ENCODE data around the gene TTC23L.
"Not testable (repeated sequence)": the region's sequence is repeated elsewhere in the genome, so short reads cannot be mapped to it uniquely, and the experiment has no call there.

The TTC23L gene

DNA sequence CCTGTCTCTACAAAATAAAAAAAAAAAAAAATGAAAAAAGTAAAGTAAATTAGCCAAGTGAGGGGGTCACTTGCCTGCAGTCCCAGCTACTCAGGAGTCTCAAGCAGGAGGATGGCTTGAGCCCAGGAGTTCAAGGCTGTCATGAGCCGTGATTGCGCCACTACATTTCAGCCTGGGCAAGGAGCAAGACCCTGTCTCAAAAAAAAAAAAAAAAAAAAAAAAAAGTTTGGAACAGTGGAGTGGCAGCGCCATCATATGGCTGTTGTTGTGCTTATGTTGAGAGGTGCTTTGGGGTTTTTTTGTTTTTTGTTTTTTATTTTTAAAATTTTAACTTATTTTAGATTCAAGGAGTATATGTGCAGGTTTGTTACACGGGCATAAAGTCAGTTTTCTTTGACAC lies 80.1 kb downstream of the TTC23L start:
- Histone ChIP-seq H2BK15ac (ENCODE audit: low read length) (no peak overlapping the region), H2BK120ac (ENCODE audit: low read depth, low read length) (no peak overlapping the region), H3K79me1 (ENCODE audit: low read depth, low read length) (peaks cover 5% of the 10 kb centered on the region), H3K4me2 (ENCODE audit: insufficient read depth, low read length, poor library complexity, severe bottlenecking) (no peak overlapping the region), H2AK5ac (ENCODE audit: low read depth, low read length) (no peak overlapping the region), H3K9ac (ENCODE audit: low read depth, low read length, poor library complexity) (no peak overlapping the region), H3K36me3 (replicated peaks in 1 of 2; ENCODE audit: control insufficient read depth in 2 of 2, insufficient read depth in 2 of 2, low read length in 2 of 2) (peaks cover 7 to 66% of the 10 kb centered on the region in 2 donors), H3K27me3 (ENCODE audit: control insufficient read depth in 3 of 3, insufficient read depth in 3 of 3, low read depth in 1 of 3, low read length in 3 of 3) (no peaks in the 10 kb centered on the region), H2BK12ac (ENCODE audit: low read length) (no peak overlapping the region), H2BK5ac (ENCODE audit: low read length) (no peak overlapping the region), H3K4ac (ENCODE audit: low read length) (no peak overlapping the region), H3K9me3 (replicated peaks in 1 of 2; ENCODE audit: control insufficient read depth in 2 of 2, insufficient read depth in 1 of 2, low read depth in 1 of 2, low read length in 2 of 2) (no peaks in the 10 kb centered on the region), H3K27ac (replicated peaks; ENCODE audit: low read length) (no peak overlapping the region), H2AFZ (ENCODE audit: low read length) (no peak overlapping the region), H3K4me1 (ENCODE audit: control insufficient read depth in 2 of 2, insufficient read depth in 1 of 2, low read depth in 1 of 2, low read length in 2 of 2) (peaks cover 1 to 2% of the 10 kb centered on the region in 2 donors), H3K23ac (ENCODE audit: low read depth, low read length, poor library complexity) (no peak overlapping the region), H4K8ac (ENCODE audit: low read depth, low read length) (no peak overlapping the region), H3K18ac (ENCODE audit: low read length) (no peak overlapping the region), H3K14ac (ENCODE audit: low read length) (no peak overlapping the region), H3K4me3 (ENCODE audit: low read length in 2 of 2) (no peak overlapping the region), H4K91ac (ENCODE audit: low read depth, low read length, poor library complexity) (no peak overlapping the region)
- no CpG with 5 or more reads among the region's 4 CpGs for WGBS, 2 donors (ENCODE audit: extremely low coverage in 2 of 2, insufficient read length in 2 of 2, insufficient replicate concordance in 1 of 2)
- no peak for DNase-seq (ENCODE audit: low spot score)

DNA sequence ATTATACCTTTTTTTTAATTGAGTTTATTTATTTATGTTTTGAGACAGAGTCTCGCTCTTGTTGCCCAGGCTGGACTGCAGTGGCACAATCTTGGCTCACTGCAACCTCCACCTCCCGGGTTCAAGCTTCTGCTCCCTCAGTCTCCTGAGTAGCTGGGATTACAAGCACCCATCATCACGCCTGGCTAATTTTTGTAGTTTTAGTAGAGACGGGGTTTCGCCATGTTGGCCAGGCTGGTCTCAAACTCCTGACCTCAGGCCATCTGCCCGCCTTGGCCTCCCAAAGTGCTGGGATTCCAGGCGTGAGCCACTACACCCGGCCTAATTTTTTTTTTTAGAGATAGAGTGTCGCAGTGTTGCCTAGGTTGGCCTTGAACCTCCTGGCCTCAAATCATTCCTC lies 84.3 kb downstream of the TTC23L start:
- not testable (repeated sequence) for H2BK12ac ChIP-seq (ENCODE audit: low read length); DNase-seq (ENCODE audit: low spot score); H3K4me1 ChIP-seq (ENCODE audit: control insufficient read depth in 2 of 2, insufficient read depth in 1 of 2, low read depth in 1 of 2, low read length in 2 of 2); H2BK5ac ChIP-seq (ENCODE audit: low read length); H3K27me3 ChIP-seq (ENCODE audit: control insufficient read depth in 3 of 3, insufficient read depth in 3 of 3, low read depth in 1 of 3, low read length in 3 of 3); H3K4ac ChIP-seq (ENCODE audit: low read length); H3K18ac ChIP-seq (ENCODE audit: low read length); H3K9me3 ChIP-seq (replicated peaks in 1 of 2; ENCODE audit: control insufficient read depth in 2 of 2, insufficient read depth in 1 of 2, low read depth in 1 of 2, low read length in 2 of 2); H2AK5ac ChIP-seq (ENCODE audit: low read depth, low read length); H3K79me1 ChIP-seq (ENCODE audit: low read depth, low read length); H3K4me2 ChIP-seq (ENCODE audit: insufficient read depth, low read length, poor library complexity, severe bottlenecking); H4K8ac ChIP-seq (ENCODE audit: low read depth, low read length); H2BK120ac ChIP-seq (ENCODE audit: low read depth, low read length); H3K23ac ChIP-seq (ENCODE audit: low read depth, low read length, poor library complexity); H4K91ac ChIP-seq (ENCODE audit: low read depth, low read length, poor library complexity); H2AFZ ChIP-seq (ENCODE audit: low read length); H2BK15ac ChIP-seq (ENCODE audit: low read length); H3K4me3 ChIP-seq (ENCODE audit: low read length in 2 of 2); H3K9ac ChIP-seq (ENCODE audit: low read depth, low read length, poor library complexity); H3K27ac ChIP-seq (replicated peaks; ENCODE audit: low read length); H3K14ac ChIP-seq (ENCODE audit: low read length)
- no CpG with 5 or more reads among the region's 9 CpGs for WGBS, 2 donors (ENCODE audit: extremely low coverage in 2 of 2, insufficient read length in 2 of 2, insufficient replicate concordance in 1 of 2)
- H3K36me3 ChIP-seq (replicated peaks in 1 of 2; ENCODE audit: control insufficient read depth in 2 of 2, insufficient read depth in 2 of 2, low read length in 2 of 2) = peaks cover 12 to 95% of the 10 kb centered on the region in 2 donors

DNA sequence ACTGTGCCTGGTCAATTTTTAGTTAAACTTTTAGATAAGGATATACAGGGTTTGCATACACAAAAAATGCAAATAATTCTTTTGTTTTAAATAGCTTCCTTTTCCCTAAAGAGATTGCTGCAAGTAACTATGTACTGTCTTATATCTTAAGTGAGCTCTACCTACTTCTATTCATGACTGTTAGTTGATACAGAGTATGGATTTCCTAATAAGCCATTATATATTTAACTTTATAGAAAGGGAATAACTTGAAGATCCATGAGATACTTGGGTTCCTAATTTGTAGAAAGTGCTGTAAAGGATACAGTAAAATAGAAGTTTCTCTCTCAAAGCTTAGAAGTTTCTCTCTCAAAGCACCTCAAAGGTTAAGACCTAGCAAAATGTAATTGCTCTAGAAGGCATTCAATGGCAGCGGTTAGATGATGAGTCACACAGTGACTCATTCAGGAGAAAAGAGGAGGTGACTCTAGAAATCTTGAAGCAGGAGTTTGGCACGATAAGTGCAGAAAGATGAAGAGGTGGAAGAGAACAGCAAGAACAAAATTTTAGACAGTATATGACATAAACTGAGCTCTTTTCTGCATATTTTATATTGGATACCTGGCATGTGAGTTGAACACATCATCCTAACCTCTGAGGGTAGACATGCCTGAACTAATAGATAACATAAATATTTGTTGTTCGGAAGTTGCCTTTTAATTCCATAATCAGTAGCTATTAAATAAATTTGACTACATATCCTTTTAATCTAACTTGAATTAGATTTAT lies 84.9 kb downstream of the TTC23L start:
- Histone ChIP-seq H3K27ac (replicated peaks; ENCODE audit: low read length) (no peak overlapping the region), H2BK15ac (ENCODE audit: low read length) (no peak overlapping the region), H2BK5ac (ENCODE audit: low read length) (no peak overlapping the region), H3K79me1 (ENCODE audit: low read depth, low read length) (no peaks in the 10 kb centered on the region), H4K91ac (ENCODE audit: low read depth, low read length, poor library complexity) (no peak overlapping the region), H3K4me1 (ENCODE audit: control insufficient read depth in 2 of 2, insufficient read depth in 1 of 2, low read depth in 1 of 2, low read length in 2 of 2) (peaks cover 0 to 2% of the 10 kb centered on the region in 2 donors), H3K9ac (ENCODE audit: low read depth, low read length, poor library complexity) (no peak overlapping the region), H2BK120ac (ENCODE audit: low read depth, low read length) (no peak overlapping the region), H3K4me2 (ENCODE audit: insufficient read depth, low read length, poor library complexity, severe bottlenecking) (no peak overlapping the region), H3K18ac (ENCODE audit: low read length) (no peak overlapping the region), H4K8ac (ENCODE audit: low read depth, low read length) (no peak overlapping the region), H3K14ac (ENCODE audit: low read length) (no peak overlapping the region), H3K4me3 (ENCODE audit: low read length in 2 of 2) (no peak overlapping the region), H3K4ac (ENCODE audit: low read length) (no peak overlapping the region), H3K27me3 (ENCODE audit: control insufficient read depth in 3 of 3, insufficient read depth in 3 of 3, low read depth in 1 of 3, low read length in 3 of 3) (no peaks in the 10 kb centered on the region), H2AK5ac (ENCODE audit: low read depth, low read length) (no peak overlapping the region), H2BK12ac (ENCODE audit: low read length) (no peak overlapping the region), H3K36me3 (replicated peaks in 1 of 2; ENCODE audit: control insufficient read depth in 2 of 2, insufficient read depth in 2 of 2, low read length in 2 of 2) (peaks cover 12 to 92% of the 10 kb centered on the region in 2 donors), H3K9me3 (replicated peaks in 1 of 2; ENCODE audit: control insufficient read depth in 2 of 2, insufficient read depth in 1 of 2, low read depth in 1 of 2, low read length in 2 of 2) (no peaks in the 10 kb centered on the region), H2AFZ (ENCODE audit: low read length) (no peak overlapping the region), H3K23ac (ENCODE audit: low read depth, low read length, poor library complexity) (no peak overlapping the region)
- whole genome bisulfite sequencing, 2 donors (ENCODE audit: extremely low coverage in 2 of 2, insufficient read length in 2 of 2, insufficient replicate concordance in 1 of 2) = no CpG with 5 or more reads among the region's 3 CpGs
- no peak for DNase-seq (ENCODE audit: low spot score)

DNA sequence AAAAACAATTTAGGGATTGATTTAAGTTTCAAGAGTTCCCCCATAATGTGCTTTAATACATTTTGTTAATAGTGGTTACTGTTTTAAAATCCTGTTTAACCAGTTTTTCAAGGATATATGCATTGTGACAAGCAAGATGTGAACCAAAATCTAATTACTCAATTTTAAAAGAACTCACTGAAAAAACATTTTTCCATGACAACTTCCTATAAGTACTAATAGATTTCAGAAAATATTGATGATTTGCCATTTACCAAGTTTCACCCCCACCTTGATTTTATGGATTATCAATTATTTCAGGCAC lies 85.5 kb downstream of the TTC23L start:
- Histone ChIP-seq H3K27ac (replicated peaks; ENCODE audit: low read length) (no peak overlapping the region), H2BK15ac (ENCODE audit: low read length) (no peak overlapping the region), H3K4me1 (ENCODE audit: control insufficient read depth in 2 of 2, insufficient read depth in 1 of 2, low read depth in 1 of 2, low read length in 2 of 2) (peaks cover 0 to 3% of the 10 kb centered on the region in 2 donors), H3K18ac (ENCODE audit: low read length) (no peak overlapping the region), H3K9me3 (replicated peaks in 1 of 2; ENCODE audit: control insufficient read depth in 2 of 2, insufficient read depth in 1 of 2, low read depth in 1 of 2, low read length in 2 of 2) (no peaks in the 10 kb centered on the region), H3K36me3 (replicated peaks in 1 of 2; ENCODE audit: control insufficient read depth in 2 of 2, insufficient read depth in 2 of 2, low read length in 2 of 2) (peaks cover 12 to 86% of the 10 kb centered on the region in 2 donors), H2AFZ (ENCODE audit: low read length) (no peak overlapping the region), H4K91ac (ENCODE audit: low read depth, low read length, poor library complexity) (no peak overlapping the region), H2BK12ac (ENCODE audit: low read length) (no peak overlapping the region), H3K4ac (ENCODE audit: low read length) (no peak overlapping the region), H3K27me3 (ENCODE audit: control insufficient read depth in 3 of 3, insufficient read depth in 3 of 3, low read depth in 1 of 3, low read length in 3 of 3) (no peaks in the 10 kb centered on the region), H2BK5ac (ENCODE audit: low read length) (no peak overlapping the region), H3K23ac (ENCODE audit: low read depth, low read length, poor library complexity) (no peak overlapping the region), H2AK5ac (ENCODE audit: low read depth, low read length) (no peak overlapping the region), H3K9ac (ENCODE audit: low read depth, low read length, poor library complexity) (no peak overlapping the region), H3K79me1 (ENCODE audit: low read depth, low read length) (no peaks in the 10 kb centered on the region), H2BK120ac (ENCODE audit: low read depth, low read length) (no peak overlapping the region), H3K14ac (ENCODE audit: low read length) (no peak overlapping the region), H3K4me3 (ENCODE audit: low read length in 2 of 2) (no peak overlapping the region), H3K4me2 (ENCODE audit: insufficient read depth, low read length, poor library complexity, severe bottlenecking) (no peak overlapping the region), H4K8ac (ENCODE audit: low read depth, low read length) (no peak overlapping the region)
- DNase-seq (ENCODE audit: low spot score) = no peak
